GM23338 (cell line): ENCODE data around the gene CRBN.

Source experiments
- CTCF ChIP-seq, 2 experiments: fragments of 200-600 bp in 1 of 2; sonication (generic) in 1 of 2; conservative IDR thresholded peaks; 2 replicates each; pipeline versions ENCODE4 v1.5.1 to v1.6.1; 2016 to 2017; ENCODE audit warnings: antibody characterized with exemption in 2 of 2, low read depth in 2 of 2, mild to moderate bottlenecking in 2 of 2, moderate library complexity in 1 of 2
- POLR2AphosphoS5 ChIP-seq: IDR thresholded peaks from 2 replicates; pipeline ENCODE4 v1.6.1; 2016; ENCODE audit warnings: antibody characterized with exemption, low read depth
- REST ChIP-seq: IDR thresholded peaks from one replicate; pipeline ENCODE4 v1.6.1; 2018; ENCODE audit warnings: antibody characterized with exemption; ENCODE audit not compliant: unreplicated experiment
- ZNF114 ChIP-seq: fragments of 250-450 bp; sonication (Bioruptor Pico); IDR thresholded peaks from 2 replicates; pipeline ENCODE4 v1.5.0; 2020; ENCODE audit warnings: mild to moderate bottlenecking, moderate library complexity

- no peak for TF ChIP-seq CTCF (conservative IDR thresholded peaks at IDR 0.05; ENCODE audit: low read depth in 2 of 2)
- no peak for TF ChIP-seq POLR2AphosphoS5
- no peak for TF ChIP-seq REST
- no peak for TF ChIP-seq ZNF114 (CRISPR knock-in tag)
Observed at GRCh38 chr3:3209057-3209456, 29.6 kb upstream of the CRBN start.
